Chondrocyte (in vitro differentiated cells): ENCODE data around the gene GPD2. TPM values are rescaled to one million over a fixed set of nuclear protein-coding genes. Genes with fewer than 3 reads are reported as not detected.

Source experiments
- DNase-seq: peaks from one replicate; pipeline ENCODE4 v3.0.0; 2021; ENCODE audit warnings: mixed read lengths, low spot score
- H3K27ac Mint-ChIP-seq: one replicate; pipeline ENCODE4 v1.8.0; 2021; ENCODE audit warnings: mild to moderate bottlenecking, moderate library complexity, mixed read lengths; ENCODE audit not compliant: unreplicated experiment
- H3K27me3 Mint-ChIP-seq: 2 replicates; pipeline ENCODE4 v1.8.0; 2021; ENCODE audit warnings: low read depth, mixed read lengths
- H3K36me3 Mint-ChIP-seq: 2 replicates; pipeline ENCODE4 v1.8.0; 2021; ENCODE audit warnings: low read depth, mixed read lengths
- H3K4me1 Mint-ChIP-seq: 2 replicates; pipeline ENCODE4 v1.8.0; 2021; ENCODE audit warnings: low read depth, mild to moderate bottlenecking, mixed read lengths
- H3K4me3 Mint-ChIP-seq: one replicate; pipeline ENCODE4 v1.8.0; 2021; ENCODE audit warnings: mild to moderate bottlenecking, moderate library complexity, mixed read lengths; ENCODE audit not compliant: unreplicated experiment
- H3K9me3 Mint-ChIP-seq: 2 replicates; pipeline ENCODE4 v1.8.0; 2021; ENCODE audit warnings: low read depth, mixed read lengths
- total RNA-seq: library from RNA; stranded (reverse); gene quantifications from 3 replicates; pipeline ENCODE4 v1.2.1, GENCODE V29; 2021
- TF ChIP-seq, protein P1 (sequence below): fragments of 200-600 bp; sonication (generic); IDR thresholded peaks from 2 replicates; pipeline ENCODE4 v1.5.0; 2021; ENCODE audit warnings: antibody characterized with exemption, mild to moderate bottlenecking, moderate library complexity

The GPD2 gene
- total RNA-seq, 1 donor from 2014 or later, result 29.1 TPM

DNA sequence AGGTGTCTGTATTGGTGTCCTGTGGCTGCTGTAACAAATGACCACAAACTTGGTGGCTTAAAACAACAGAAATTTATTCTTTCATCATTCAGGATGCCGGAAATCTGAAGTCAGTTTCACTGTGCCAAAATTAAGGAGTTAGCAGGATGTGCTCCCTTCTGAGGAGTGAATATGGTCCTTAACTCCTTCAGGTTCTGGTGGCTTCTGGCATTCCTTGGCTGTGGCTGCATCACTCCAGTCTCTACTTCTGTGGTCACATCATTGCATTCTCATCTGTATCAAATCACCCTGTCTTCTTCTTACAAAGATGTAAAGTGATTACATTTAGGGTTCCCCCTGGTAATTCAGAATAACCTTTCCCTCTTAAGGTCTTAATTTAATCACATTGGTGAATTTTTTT lies 12.6 kb downstream of the GPD2 start:
- no peak for DNase-seq
- H3K36me3 Mint-ChIP-seq, result peaks cover 4% of the 10 kb centered on the region
- peaks cover 32% of the 10 kb centered on the region for H3K4me1 Mint-ChIP-seq
- no peak overlapping the region for H3K4me3 Mint-ChIP-seq
- no peaks in the 10 kb centered on the region for H3K27me3 Mint-ChIP-seq
- H3K27ac Mint-ChIP-seq, result no peak overlapping the region
- TF ChIP-seq, protein P1, sequence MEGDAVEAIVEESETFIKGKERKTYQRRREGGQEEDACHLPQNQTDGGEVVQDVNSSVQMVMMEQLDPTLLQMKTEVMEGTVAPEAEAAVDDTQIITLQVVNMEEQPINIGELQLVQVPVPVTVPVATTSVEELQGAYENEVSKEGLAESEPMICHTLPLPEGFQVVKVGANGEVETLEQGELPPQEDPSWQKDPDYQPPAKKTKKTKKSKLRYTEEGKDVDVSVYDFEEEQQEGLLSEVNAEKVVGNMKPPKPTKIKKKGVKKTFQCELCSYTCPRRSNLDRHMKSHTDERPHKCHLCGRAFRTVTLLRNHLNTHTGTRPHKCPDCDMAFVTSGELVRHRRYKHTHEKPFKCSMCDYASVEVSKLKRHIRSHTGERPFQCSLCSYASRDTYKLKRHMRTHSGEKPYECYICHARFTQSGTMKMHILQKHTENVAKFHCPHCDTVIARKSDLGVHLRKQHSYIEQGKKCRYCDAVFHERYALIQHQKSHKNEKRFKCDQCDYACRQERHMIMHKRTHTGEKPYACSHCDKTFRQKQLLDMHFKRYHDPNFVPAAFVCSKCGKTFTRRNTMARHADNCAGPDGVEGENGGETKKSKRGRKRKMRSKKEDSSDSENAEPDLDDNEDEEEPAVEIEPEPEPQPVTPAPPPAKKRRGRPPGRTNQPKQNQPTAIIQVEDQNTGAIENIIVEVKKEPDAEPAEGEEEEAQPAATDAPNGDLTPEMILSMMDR, result no peak
- no peaks in the 10 kb centered on the region for H3K9me3 Mint-ChIP-seq

DNA sequence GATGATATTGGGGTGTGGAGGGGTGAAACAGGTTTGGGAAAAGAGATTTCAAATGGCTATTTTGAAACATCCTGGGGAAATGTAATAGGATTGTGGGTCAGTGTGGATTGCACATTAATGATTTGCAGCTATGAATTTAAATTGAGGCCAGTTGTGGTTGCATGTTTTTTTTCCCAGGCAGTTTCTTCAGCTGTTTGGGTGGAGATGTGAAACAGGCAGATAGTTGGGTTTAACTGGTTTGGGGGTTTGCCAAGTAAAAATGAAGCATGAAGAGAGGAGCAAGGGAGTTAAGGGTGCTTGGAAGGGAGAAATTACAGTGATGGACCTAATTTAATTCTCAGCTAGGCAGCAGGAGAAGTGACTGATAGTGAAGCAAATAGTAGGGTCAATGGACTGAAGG lies 16.8 kb downstream of the GPD2 start:
- H3K27me3 Mint-ChIP-seq, result no peaks in the 10 kb centered on the region
- TF ChIP-seq, protein P1, result no peak
- H3K4me1 Mint-ChIP-seq, result peaks cover 28% of the 10 kb centered on the region
- H3K4me3 Mint-ChIP-seq, result no peak overlapping the region
- H3K36me3 Mint-ChIP-seq, result peaks cover 6% of the 10 kb centered on the region
- no peak for DNase-seq
- H3K9me3 Mint-ChIP-seq, result no peaks in the 10 kb centered on the region
- no peak overlapping the region for H3K27ac Mint-ChIP-seq

DNA sequence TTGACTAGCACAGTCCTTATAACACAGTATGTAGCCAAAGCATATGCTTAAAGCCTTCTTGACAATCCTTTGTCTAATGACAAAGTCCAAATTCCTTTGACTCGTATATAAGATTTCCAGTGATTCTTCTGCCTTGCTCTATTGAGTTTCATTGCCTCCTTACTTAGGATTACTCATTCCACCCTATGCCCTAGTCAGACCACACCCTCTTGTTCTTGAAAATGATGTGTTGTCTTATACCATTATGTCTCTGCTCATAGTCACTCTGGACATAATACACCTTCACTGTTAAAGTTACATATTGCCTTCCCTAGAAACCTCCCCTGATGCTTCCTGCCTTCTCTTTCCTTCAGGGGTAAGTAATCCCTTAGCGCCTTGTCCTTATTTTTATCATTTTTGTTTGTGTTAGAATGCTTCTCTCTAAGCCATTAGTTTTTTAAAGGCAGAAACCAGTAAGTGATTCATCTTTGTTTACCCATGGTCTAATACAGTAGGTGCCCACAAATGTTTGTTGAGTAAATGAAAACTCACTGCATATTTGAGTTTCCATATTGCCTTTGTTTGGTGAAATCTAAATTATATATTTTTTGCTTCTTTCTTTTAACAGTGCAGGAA lies 19.3 kb downstream of the GPD2 start:
- Mint-ChIP-seq H3K27ac (no peak overlapping the region), H3K36me3 (peaks cover 1% of the 10 kb centered on the region), H3K9me3 (no peaks in the 10 kb centered on the region), H3K4me3 (no peak overlapping the region), H3K27me3 (no peaks in the 10 kb centered on the region), H3K4me1 (peaks cover 33% of the 10 kb centered on the region)
- TF ChIP-seq, protein P1, result no peak
- no peak for DNase-seq

DNA sequence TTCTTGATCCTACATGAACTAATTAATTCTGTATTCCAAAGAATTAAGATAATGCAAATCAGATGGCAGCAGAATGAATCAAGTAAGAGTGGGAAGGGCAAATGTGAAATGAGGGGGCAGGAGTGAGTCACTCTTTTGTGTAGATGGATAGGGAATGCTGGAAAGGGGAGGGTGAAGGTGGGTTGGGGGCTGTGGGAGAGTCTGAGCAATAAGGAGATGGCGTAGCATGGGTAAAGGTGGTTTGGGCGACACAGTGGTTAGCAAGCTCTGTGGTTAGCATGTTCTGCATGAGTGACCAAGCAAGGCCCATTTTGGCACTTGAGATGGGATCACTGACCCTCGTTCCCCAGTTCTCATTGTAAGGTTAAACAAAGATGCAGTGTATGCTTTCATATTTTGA lies 20.4 kb downstream of the GPD2 start:
- H3K27ac Mint-ChIP-seq, result no peak overlapping the region
- TF ChIP-seq, protein P1, result no peak
- H3K4me3 Mint-ChIP-seq, result no peak overlapping the region
- peaks cover 33% of the 10 kb centered on the region for H3K4me1 Mint-ChIP-seq
- H3K36me3 Mint-ChIP-seq, result peaks cover 1% of the 10 kb centered on the region
- no peaks in the 10 kb centered on the region for H3K9me3 Mint-ChIP-seq
- DNase-seq, result no peak
- H3K27me3 Mint-ChIP-seq, result no peaks in the 10 kb centered on the region

DNA sequence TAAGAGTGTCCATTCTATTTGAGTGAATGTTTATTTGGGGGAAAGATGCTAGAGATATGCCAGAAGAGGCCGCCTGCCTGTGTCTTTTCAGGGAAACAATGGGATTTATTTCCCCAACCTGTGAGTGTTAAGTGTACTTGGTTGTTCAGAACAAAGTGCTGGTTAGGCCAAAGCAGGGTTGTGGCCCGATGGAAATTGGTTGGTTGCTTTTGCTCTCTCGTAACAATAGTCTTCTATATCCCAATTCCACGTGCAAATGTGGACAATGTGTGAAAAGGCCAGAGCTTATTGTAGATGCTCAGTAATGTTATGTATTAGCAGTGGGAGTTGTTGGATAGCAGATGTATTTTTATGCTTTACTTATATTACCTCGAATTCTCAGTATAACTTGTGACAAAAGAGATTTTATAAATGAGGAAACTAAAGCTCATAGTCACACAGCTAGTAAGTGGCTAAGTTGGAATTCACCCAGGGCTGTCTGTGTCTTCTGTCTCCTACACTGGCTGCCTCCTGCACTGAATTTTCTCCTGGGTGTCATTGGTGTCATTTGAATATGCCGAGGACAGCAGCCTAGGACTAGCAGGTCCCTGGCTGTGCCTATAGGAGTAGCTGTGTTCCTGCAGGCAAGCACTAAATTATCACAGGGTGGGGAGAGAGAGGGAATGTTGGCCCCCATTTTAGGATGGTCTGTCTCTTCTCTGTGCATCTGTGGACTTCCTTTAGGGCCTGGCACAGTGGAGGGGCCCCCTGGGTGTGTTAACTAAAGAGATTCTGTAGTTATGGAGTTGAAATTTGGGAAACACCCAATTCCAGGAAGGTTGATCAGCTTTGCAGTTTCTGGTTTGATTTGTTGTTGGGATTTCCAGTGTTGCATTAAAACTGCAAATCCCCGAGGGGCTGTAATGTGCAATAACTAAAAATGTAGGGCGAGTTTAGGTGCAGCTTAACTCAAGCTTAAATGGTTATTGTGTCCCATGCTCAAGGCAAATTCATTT lies 21.6 kb downstream of the GPD2 start:
- Mint-ChIP-seq H3K27ac (no peak overlapping the region), H3K36me3 (peaks cover 1% of the 10 kb centered on the region), H3K4me1 (peaks cover 27% of the 10 kb centered on the region), H3K9me3 (no peaks in the 10 kb centered on the region), H3K27me3 (no peaks in the 10 kb centered on the region), H3K4me3 (no peak overlapping the region)
- no peak for DNase-seq
- TF ChIP-seq, protein P1, result no peak
